NOMO-1 treated with dmso at 0.1 percent for 144 hours (cell line): Measurements from ENCODE around the gene CTBP1.
A peak's percentile ranks its signal among the peaks of the same experiment; 100 is the strongest.

ENCODE experiments used
- DNase-seq: peaks from one replicate; lab custom pipeline; 2025; ENCODE audit not compliant: unreplicated experiment; lab: John Stamatoyannopoulos, UW

CTBP1 gene

GRCh38 chr4:1211891-1212545 lies 36.9 kb downstream of the CTBP1 start:
- DNase-seq: no peak

GRCh38 chr4:1211371-1211770 lies 37.6 kb downstream of the CTBP1 start:
- no peak for DNase-seq

GRCh38 chr4:1210971-1211370 lies 38.0 kb downstream of the CTBP1 start:
- DNase-seq: no peak

- DNase-seq: no peak
Observed at GRCh38 chr4:1210241-1210841, 38.6 kb downstream of the CTBP1 start.

GRCh38 chr4:1209821-1210220 lies 39.1 kb downstream of the CTBP1 start:
- no peak for DNase-seq

GRCh38 chr4:1208970-1209704 lies 39.8 kb downstream of the CTBP1 start:
- DNase-seq: no peak

- no peak for DNase-seq
Observed at GRCh38 chr4:1208266-1208961, 40.5 kb downstream of the CTBP1 start.

GRCh38 chr4:1207603-1208265 lies 41.2 kb downstream of the CTBP1 start:
- DNase-seq: no peak

GRCh38 chr4:1207157-1207470 lies 41.8 kb downstream of the CTBP1 start:
- DNase-seq: no peak

GRCh38 chr4:1206299-1207156 lies 42.4 kb downstream of the CTBP1 start:
- no peak for DNase-seq

- no peak for DNase-seq
Observed at GRCh38 chr4:1205586-1206298, 43.2 kb downstream of the CTBP1 start.

GRCh38 chr4:1204828-1205585 lies 43.9 kb downstream of the CTBP1 start:
- no peak for DNase-seq

GRCh38 chr4:1204286-1204827 lies 44.6 kb downstream of the CTBP1 start:
- no peak for DNase-seq

- no peak for DNase-seq
Observed at GRCh38 chr4:1203026-1203616, 45.8 kb downstream of the CTBP1 start.

GRCh38 chr4:1202526-1203011 lies 46.4 kb downstream of the CTBP1 start:
- no peak for DNase-seq

- DNase-seq: peak; percentile 90
Observed at GRCh38 chr4:1201851-1202525, 46.9 kb downstream of the CTBP1 start.

GRCh38 chr4:1200425-1201035 lies 48.4 kb downstream of the CTBP1 start:
- DNase-seq: no peak
